ENCODE data around the gene CD83.

Gene CD83

DNA sequence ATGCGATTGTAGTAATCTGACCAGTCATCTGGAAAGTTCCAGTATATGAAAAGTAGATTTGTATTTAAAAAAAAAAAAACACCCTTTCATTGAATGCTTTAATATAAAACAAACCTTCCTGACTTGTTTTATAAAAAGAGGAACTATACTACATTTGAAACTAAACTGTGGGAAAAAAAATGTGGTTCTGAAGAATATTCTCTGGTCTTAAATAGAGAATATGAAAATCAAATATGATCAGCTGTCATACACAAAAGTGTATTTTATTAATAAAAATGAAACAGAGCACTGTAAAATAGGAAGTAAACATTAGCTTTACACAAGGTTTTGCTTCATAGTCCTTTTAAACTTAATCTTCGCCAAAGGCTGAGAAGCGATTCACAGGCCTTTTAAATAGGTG lies 25.3 kb upstream of the CD83 start:
- no peak for DNase-seq (ENCODE audit: low read depth)

DNA sequence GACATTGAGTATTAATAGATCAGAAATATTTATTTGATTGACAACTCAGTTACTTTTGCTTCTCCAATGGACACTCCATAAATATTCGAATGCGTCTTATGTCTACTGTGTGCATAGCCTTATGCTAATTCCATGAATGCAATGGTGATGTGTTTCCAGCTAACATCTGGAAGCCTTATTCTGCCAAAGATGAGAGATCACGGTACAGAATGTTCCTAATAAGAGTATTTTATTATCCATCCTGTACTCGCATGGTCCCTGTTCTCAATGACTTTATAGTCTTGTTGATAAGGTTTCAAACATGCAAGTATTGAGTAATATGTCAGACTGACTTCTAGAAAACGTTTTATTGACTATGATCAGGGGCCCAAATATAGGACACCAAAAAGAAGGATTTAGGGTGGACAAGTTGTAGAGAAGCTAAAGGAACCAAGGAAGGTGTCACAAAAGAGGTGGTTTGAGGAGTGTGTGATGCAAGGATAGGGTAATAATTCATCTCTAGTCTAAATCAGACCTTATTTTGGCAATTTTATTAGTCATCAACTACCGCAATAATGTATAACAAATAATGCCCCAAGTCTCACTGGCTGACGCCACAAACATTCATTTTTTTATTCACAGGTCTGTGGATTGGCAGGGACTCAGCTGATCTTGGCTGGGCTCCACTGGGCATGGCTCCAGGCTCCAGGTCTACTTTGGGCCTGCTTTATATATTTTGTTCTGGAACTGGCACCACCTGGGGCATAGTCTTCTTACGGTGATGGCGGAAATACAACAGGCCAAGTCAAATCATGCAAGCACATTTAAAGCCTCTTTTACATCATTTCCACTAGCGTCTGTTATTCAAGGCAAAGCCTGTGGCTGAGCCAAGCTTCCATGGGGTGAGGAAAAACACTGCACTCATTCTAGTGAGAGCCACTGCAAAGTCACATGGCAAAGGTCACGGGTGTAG lies 24.5 kb upstream of the CD83 start:
- no peak for DNase-seq (ENCODE audit: low read depth)

DNA sequence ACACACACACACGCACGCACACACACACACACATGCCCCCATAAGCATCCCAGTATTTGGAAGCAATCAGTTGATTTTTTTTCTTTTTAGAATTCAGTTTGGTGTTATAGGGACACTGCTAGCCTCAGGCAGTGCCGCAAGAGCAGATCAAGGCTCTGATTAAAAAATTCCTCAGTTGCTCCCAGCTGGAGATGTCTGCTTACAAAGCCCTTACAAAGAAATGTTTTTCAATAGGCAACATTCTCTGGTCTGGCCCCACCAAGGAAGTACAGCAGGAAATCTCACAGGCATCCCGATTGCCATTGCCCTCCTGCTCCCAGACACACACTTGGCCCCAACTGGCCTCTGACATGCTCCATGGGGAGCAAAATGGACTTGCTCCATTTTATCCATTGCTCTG lies 22.9 kb upstream of the CD83 start:
- DNase-seq (ENCODE audit: low read depth), result no peak

DNA sequence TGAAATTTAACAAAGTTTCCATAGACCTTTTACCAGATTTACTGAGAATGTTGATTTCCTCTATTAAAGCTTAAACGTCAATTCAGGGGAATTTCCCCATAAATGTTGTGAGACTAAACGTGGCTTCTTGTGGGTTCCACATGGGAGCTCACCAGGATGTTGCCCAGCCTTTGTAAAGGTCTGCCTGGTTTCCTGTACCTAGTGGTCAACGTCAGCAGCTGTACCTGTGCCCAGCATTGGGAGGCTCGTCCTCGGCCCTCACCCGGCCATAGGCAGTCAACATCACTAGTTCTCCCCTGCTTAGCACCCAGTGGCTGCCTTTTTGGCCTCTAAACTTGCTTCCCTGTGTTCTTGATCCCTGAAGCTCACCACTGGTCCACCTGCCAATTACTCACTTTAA lies 22.1 kb upstream of the CD83 start:
- DNase-seq (ENCODE audit: low read depth), result no peak

DNA sequence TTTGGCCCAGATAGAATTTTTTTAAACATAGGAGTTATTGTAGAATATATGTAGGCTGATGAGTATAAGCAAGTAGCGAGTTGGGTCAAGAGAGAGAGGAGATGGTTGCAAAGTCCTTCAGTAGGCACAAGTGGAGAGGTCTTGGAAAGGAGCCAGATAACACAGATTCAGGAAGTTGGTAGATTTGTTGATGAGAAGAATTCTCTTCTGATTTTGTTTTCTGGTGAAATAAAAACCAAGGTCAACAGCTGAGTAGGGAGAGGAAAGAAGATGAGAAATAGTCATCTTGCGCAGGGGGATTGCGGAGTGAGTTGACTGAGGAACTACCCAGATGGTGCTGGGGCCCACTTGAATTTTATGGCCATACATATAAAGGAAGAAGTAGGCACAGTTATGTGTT lies 17.4 kb upstream of the CD83 start:
- no peak for DNase-seq (ENCODE audit: low read depth)

DNA sequence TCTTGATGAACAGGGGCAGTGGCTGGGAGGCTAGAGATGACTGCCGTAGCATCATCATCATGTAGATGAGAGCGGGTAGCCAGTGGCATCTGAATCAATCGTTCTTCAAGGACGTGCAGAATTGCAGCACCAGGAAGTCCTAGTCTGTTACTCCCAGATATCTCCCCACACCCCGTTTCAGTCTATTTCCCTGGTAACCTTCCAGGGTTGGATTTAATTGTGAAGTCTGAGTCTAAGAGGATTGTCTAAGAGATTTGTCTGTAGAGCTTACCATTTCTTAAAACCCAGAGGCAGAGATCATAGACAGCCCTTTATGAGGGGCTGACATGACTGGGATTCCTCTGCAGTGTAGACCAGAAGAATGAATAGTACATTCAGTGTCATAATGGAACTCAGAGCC lies 16.6 kb upstream of the CD83 start:
- DNase-seq (ENCODE audit: low read depth), result no peak

DNA sequence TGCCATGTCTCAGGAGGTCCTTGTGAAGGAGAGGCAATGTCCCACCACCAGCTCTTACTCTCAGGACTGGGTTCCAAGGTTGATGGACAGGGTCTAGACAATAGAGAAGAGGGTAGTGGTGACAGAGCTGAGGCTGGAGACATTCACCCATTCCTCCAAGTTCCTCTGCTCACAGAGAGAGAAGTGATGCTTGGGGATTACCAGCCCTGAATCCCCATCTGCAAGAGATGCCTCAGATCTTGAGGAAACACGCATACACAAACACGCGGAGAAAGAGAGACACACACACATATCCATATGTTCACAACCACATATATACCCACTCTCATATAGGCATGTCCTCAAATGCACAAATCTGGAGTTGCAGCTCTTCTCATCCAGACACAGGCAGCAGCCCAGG lies 15.2 kb upstream of the CD83 start:
- DNase-seq (ENCODE audit: low read depth), result no peak

DNA sequence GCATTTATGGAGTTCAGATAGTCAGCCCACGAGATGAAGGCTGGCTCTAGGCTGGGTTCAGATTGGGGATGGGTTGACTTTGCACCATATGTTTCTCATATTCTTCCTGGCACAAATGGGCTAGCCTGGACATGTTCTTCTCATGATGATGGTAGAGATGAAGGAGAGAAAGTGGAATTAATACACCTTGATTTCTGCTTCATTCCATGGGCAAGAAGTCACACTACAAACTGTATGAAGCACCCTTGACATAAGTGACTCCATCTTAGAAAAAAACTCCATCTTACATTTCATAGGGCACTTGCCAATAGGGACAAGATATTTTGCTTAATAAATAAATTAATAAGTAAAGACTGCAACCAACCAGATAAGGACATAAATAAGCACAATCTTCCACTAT lies 12.0 kb upstream of the CD83 start:
- no peak for DNase-seq (ENCODE audit: low read depth)

DNA sequence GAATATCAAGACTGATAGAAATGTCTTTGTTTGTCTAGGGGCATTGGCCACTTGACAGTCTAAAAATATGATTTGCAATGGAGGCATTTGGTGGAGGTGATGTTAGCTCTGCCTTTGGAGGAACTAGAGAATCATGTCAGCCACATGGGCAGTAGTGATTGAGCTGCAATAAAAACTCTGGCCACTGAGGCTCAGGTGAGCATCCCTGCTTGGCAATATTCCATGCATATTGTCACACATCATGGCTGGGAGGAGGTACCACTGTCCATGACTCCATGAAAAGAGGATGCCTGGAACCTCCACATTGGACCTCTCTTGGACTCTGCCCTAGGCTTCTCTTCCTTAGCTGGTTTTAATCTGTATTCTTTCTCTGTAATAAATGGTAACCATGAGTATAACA lies 10.6 kb upstream of the CD83 start:
- DNase-seq (ENCODE audit: low read depth), result no peak

DNA sequence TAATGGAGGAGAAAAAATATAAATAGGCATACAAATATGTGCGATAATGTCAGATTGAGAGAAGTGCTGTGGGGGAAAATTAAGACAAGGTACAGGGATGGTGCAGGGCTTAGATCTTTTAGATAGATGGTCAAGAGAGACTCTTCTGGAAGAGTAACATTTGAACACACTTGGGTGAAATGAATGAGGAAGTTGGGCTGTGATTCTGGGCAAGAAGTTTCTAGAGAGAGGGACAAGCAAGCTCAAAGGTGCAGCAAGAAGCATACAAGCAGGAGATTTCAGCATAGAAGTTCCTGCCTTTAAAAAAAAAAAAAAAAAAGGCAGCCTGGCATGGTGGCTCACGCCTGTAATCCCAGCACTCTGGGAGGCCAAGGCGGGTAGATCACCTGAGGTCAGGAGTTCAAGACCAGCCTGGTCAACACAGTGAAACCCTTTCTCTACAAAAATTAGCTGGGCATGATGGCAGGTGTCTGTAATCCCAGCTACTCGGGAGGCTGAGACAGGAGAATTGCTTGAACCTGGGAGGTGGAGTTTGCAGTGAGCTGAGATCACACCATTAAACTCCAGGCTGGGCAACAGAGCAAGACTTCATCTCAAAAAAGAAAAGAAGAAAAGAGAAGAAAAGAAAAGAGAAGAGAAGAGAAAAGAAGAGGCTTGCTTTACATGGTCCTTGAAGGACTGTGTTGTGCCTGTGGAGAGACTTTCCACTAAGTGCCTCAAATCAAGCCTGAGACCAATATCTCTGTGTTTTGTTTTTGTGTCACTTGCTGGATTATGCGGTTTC lies 9.7 kb upstream of the CD83 start:
- DNase-seq (ENCODE audit: low read depth), result no peak

DNA sequence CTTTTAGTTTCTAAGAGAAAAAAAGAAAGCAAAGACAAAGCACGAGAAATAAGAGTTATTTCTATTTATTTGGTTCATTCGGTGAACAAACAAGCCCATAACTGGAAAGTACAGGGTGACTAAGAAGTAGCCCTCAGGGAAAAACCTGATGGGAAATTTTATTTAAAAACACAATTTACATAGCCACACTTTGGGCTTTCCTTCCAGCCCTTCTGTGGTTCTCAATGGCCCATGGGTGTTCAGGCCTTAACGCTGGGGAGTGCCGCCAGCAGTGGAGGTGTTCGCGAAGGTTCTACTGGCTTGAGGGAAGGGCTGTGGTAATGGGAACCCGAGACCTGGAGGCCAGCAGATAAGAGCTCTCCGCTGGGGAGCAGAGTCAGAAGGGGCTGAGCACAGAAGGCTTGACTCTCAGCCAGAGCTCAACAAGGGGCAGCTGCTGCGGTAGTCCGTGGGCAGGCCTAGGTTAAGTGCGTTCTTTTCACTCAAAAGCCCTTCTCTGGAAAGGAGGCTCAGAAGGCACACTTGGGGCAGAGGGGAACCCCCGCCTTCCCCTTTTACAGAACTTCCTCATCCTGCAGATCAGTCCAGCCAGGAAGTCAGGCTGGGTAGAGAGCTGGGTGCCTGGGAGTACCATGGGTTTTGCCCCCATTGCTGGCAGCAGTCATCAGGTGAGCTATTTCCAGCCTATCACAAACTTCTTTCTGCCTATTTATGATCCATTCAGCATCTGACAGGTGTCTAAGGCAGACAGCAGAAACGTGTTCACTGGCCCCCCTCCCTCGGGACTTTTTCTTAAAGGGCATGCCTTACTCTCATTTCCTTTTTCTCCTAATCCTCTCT lies 8.8 kb upstream of the CD83 start:
- DNase-seq (ENCODE audit: low read depth), result no peak

DNA sequence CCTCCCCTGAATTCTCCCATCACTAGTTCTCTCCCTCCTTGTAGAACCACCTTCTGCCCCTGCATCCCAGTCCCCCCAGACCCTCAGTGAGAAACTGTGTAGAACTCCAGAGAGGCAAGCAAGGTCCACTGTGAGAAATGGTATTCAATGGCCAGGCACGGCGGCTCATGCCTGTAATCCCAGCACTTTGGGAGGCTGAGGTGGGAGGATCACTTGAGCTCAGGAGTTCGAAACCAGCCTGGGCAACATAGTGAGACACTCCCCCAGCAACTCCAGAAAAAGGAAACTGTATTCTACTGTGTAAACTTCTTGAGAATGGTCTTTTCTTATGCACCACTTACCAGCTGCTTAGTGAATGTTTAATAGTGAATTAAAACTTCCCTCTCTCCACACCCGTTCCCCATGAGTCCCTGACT lies 8.2 kb upstream of the CD83 start:
- DNase-seq (ENCODE audit: low read depth), result no peak

DNA sequence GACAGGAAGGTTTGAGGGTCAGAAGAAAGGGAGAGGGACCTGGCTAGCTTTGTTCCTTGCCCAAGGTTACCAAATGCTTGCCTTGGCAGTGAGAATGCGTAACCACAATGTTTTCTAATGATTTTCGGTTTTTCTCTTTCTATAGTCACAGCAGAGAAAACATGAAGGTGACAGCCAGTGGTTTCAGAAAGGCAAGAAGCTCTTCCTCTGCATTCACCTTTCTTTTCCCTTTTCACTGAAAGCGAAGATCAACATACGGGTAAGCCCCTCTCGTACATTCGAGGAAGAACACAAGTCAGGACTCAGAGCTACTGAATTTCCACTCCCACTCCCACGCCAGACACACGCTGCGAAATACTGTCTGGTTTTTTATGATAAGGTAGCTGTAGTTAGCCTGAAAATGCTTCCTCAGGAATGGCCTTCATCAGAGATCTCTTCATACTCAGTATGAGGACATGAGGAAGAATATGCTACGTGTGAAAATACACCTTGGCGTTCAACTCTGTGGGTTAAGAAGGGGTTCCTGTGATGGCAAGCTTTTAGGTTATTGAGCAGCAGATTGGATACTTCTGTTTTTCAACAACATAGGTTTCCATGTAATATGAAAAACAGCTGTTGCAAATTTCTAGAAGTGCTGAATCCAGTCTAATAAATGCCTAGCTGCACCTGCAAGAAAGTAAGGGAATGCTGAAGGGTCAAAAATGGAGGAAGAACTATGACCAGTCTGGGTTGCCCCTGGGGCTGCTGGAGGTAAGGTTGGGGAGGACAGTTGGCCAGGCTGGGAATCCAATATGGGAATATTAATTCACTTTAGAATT lies 7.4 kb upstream of the CD83 start:
- no peak for DNase-seq (ENCODE audit: low read depth)

DNA sequence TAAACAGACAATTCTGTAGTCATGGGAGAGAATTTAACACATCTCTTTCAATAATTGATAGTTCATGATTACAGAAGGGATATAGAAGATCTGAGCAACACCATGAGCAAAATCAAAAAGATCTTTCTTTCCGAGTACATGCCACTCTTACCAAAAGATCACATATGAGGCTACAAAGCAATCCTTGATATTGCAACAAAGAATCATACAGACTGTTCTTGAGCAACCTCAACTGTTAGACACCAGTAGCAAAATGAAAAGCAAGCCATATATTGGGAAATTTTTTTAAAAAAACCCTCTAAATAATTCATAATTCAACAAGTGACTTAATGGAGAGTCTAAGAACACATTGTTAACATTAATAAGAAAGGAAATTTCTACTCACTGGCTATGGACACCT lies 3.6 kb upstream of the CD83 start:
- no peak for DNase-seq (ENCODE audit: low read depth)

DNA sequence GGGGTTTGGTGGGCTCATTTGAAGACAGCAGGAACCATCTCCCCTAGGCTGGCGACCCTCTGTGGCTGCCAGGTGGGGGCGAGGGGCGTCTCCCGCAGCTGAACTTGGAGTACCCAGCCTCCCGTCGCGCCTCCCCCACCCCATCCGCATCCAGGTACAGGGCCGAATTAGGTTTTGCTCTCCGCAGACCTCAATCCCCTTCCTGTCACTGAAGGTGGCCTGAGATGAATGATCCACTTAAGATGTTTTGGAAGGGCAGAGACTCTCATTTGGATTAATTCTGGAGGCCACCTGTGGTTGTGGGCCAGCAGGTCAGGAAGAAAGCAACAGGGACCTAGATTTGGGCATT lies 493 bp downstream of the CD83 start:
- DNase-seq (ENCODE audit: low read depth), result no peak

DNA sequence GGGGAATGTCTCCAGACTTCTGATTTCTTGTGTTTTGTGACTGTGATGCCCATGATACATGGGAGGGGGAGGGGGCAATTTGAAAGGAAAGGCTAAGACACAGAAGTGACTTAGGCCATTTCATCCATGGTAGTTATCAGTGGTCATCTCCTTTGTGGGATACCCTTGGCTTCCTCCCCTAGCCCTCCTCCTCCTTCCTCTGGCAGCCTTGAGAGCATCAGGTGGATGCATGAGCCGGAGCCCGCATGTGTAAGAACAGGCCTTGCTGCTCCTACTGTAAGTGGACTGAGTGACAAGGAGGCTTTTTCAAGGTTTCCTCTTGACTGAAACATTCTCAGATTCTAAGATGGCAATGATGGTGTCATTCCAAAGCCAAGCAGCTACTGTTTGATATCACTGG lies 874 bp downstream of the CD83 start:
- no peak for DNase-seq (ENCODE audit: low read depth)

DNA sequence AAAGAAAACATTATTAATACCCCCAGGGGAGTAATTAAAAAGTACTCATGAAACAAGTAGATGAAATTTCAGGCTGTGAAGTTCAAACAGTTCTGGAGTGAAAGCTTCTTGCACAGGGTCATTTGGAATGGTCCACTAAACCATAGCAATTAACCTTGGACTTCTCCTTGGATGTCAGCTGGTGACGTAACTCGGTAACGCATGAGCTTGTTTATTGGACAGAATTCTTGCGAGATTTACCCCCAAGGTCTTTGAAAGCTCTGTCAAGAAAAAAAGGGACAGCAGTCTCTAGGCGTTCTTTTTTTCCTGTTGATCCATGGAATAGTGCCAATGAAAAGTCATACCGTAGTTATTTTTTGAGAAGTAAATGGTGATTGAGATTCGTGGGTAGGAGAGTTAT lies 2.2 kb downstream of the CD83 start:
- no peak for DNase-seq (ENCODE audit: low read depth)

DNA sequence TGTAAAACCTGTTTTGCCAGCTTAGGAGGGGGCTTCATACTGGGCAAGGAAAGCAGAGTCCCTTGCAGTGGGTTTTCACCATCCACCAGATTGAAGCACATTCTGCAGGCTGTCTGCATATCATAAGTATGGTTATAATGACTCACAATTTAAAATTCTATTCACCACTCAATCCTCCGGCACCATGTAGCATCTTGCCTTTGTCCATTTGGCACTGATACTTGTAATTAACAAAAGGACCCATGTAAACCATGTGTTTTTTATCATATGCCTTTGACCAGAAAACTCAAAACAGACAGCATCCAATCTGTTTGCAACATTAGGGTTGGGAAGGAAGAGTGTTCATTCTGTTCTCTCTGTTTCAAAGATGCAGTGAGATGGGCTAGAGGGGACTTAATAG lies 3.0 kb downstream of the CD83 start:
- no peak for DNase-seq (ENCODE audit: low read depth)

DNA sequence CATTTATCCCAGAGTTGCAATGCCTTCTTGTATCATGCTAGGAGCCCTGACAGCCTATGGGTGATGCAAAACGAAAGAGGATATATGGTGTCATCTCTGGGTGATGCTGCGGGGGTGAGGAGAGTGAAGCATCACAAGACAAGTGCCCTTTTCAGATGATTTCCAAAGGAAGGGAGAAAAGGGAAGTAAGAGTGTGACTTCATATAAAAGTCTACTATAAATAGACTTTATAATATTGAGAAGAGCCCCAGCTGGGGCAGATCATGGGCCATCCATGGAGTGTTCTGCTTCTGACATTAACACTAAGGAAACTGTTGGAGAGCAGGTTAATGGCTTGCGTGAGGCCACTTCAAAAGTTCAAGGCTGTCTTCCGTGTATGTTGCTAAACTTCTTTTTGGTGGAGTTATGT lies 4.4 kb downstream of the CD83 start:
- DNase-seq (ENCODE audit: low read depth), result no peak

DNA sequence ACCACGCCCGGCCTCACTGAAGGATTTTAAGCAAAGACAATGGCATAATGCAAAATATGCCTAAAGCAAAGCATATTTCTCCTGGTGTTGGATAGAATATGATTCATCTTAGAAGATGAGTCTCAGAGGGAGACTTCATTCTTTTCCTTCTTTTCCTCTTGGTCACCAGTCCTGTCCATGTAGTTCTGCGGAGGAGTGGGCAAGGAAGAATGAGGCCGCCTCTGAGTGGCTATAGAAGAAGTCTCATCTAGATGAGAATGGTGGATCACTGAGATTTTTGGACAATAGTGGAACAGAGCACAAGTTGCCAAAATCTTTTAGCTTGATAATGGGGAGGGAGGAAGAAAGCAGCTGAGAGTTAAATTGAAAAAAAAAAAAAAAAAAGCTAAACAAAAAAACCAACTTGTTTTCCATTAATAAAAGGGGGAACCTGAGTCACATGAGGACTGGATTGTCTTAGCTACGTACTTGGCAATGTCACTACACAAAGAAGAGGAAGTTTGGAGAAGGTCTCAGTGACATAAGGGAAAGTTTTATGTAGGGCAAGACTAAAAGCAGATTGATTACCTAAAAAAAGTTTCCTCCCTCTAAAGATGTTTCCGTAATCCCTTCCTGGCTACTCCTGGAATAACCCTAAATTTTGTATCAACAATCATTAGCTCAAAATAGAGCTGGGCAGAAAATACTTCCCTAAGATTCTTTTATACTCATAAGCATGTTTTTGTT lies 6.0 kb downstream of the CD83 start:
- no peak for DNase-seq (ENCODE audit: low read depth)

DNA sequence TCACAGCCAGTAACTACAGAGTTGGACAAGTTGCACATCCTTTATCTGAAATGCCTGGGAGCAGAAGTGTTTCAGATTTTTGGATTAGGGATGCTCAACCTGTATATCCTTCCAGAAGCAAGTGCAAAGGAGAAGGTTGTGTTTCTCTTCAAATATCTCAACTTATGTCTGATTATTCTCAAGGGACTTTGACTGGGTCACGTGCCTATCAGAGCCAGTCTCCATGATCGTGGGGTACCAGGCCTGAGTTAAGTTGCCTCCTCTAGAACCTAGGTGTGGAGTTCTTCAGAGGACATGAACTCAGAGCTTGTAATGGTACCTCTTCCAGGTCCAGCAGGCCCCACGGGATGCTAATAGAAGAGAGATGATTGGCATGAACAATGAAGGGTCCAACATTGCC lies 7.8 kb downstream of the CD83 start:
- DNase-seq (ENCODE audit: low read depth), result no peak

All from HS-5 (cell line).